ENCODE measurements around the gene COMT. TPM values are rescaled to one million over a fixed set of nuclear protein-coding genes. Genes with fewer than 3 reads are reported as not detected.

COMT gene
- total and polyA plus RNA-seq, 9 of the 15 experiments (the other 6 are each of a cell fraction or from before 2014, with no cell fraction given), result 12.5 to 351 (median 155) TPM

DNA sequence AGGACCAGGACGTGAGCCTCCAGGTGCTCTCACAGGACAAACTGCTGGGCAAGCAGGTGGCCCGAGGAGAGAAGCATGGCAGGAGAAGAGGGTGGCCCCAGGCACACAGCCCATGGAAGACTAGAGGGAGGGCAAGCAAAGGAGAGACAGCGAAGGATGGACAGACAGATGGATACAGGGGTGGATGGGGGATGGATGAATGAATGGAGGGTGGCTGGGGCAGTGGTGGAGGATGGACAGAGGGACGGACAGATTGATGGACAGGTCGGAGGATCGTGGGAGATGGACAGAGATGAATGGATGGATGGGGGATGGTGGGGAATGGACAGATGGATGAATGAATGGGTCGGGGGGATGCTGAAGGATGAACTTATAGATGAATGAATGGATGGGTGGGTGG, 52.4 kb downstream of the COMT start (continued):
- TF ChIP-seq SMAD4 (CRISPR knock-in tag; conservative IDR thresholded peaks at IDR 0.05), result no peak
- TF ChIP-seq, protein P1, sequence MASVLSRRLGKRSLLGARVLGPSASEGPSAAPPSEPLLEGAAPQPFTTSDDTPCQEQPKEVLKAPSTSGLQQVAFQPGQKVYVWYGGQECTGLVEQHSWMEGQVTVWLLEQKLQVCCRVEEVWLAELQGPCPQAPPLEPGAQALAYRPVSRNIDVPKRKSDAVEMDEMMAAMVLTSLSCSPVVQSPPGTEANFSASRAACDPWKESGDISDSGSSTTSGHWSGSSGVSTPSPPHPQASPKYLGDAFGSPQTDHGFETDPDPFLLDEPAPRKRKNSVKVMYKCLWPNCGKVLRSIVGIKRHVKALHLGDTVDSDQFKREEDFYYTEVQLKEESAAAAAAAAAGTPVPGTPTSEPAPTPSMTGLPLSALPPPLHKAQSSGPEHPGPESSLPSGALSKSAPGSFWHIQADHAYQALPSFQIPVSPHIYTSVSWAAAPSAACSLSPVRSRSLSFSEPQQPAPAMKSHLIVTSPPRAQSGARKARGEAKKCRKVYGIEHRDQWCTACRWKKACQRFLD (CRISPR knock-in tag; IDR thresholded peaks at IDR 0.05), result no peak
- peak; percentile 75; the same call in 1 of the 2 replicates for TF ChIP-seq GATAD2A (IDR thresholded peaks at IDR 0.05)
- no peak for TF ChIP-seq MAFG (tag; conservative IDR thresholded peaks at IDR 0.05)
- TF ChIP-seq, protein P2, sequence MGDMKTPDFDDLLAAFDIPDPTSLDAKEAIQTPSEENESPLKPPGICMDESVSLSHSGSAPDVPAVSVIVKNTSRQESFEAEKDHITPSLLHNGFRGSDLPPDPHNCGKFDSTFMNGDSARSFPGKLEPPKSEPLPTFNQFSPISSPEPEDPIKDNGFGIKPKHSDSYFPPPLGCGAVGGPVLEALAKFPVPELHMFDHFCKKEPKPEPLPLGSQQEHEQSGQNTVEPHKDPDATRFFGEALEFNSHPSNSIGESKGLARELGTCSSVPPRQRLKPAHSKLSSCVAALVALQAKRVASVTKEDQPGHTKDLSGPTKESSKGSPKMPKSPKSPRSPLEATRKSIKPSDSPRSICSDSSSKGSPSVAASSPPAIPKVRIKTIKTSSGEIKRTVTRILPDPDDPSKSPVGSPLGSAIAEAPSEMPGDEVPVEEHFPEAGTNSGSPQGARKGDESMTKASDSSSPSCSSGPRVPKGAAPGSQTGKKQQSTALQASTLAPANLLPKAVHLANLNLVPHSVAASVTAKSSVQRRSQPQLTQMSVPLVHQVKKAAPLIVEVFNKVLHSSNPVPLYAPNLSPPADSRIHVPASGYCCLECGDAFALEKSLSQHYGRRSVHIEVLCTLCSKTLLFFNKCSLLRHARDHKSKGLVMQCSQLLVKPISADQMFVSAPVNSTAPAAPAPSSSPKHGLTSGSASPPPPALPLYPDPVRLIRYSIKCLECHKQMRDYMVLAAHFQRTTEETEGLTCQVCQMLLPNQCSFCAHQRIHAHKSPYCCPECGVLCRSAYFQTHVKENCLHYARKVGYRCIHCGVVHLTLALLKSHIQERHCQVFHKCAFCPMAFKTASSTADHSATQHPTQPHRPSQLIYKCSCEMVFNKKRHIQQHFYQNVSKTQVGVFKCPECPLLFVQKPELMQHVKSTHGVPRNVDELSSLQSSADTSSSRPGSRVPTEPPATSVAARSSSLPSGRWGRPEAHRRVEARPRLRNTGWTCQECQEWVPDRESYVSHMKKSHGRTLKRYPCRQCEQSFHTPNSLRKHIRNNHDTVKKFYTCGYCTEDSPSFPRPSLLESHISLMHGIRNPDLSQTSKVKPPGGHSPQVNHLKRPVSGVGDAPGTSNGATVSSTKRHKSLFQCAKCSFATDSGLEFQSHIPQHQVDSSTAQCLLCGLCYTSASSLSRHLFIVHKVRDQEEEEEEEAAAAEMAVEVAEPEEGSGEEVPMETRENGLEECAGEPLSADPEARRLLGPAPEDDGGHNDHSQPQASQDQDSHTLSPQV (IDR thresholded peaks at IDR 0.05), result no peak
- no peak for TF ChIP-seq HCFC1 (IDR thresholded peaks at IDR 0.05; ENCODE audit: low read depth, low read length)
- no peak for TF ChIP-seq EGR1 (conservative IDR thresholded peaks at IDR 0.05)
- TF ChIP-seq, protein P3, sequence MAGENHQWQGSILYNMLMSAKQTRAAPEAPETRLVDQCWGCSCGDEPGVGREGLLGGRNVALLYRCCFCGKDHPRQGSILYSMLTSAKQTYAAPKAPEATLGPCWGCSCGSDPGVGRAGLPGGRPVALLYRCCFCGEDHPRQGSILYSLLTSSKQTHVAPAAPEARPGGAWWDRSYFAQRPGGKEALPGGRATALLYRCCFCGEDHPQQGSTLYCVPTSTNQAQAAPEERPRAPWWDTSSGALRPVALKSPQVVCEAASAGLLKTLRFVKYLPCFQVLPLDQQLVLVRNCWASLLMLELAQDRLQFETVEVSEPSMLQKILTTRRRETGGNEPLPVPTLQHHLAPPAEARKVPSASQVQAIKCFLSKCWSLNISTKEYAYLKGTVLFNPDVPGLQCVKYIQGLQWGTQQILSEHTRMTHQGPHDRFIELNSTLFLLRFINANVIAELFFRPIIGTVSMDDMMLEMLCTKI (IDR thresholded peaks at IDR 0.05; ENCODE audit: partially characterized antibody), result no peak
- no peak for TF ChIP-seq CSDE1 (IDR thresholded peaks at IDR 0.05)
- TF ChIP-seq, protein P4, sequence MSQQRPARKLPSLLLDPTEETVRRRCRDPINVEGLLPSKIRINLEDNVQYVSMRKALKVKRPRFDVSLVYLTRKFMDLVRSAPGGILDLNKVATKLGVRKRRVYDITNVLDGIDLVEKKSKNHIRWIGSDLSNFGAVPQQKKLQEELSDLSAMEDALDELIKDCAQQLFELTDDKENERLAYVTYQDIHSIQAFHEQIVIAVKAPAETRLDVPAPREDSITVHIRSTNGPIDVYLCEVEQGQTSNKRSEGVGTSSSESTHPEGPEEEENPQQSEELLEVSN (IDR thresholded peaks at IDR 0.05; ENCODE audit: borderline replicate concordance in 1 of 2, extremely low read depth in 1 of 2, insufficient read depth in 1 of 2, insufficient read length in 1 of 2, low read depth in 1 of 2, low read length in 1 of 2, poor library complexity in 1 of 2, severe bottlenecking in 1 of 2), result no peak
- no peak for TF ChIP-seq MTA2 (IDR thresholded peaks at IDR 0.05; ENCODE audit: low read depth)
- TF ChIP-seq PCBP2 (IDR thresholded peaks at IDR 0.05; ENCODE audit: low read depth, low read length, poor library complexity, severe bottlenecking), result no peak
- no peak for TF ChIP-seq TGIF2 (CRISPR knock-in tag; IDR thresholded peaks at IDR 0.05)
- TF ChIP-seq SAFB (IDR thresholded peaks at IDR 0.05; ENCODE audit: borderline replicate concordance, low read depth, low read length), result no peak
- no peak for TF ChIP-seq STAG1 (CRISPR knock-in tag; IDR thresholded peaks at IDR 0.05; ENCODE audit: borderline replicate concordance)
- TF ChIP-seq, protein P5, sequence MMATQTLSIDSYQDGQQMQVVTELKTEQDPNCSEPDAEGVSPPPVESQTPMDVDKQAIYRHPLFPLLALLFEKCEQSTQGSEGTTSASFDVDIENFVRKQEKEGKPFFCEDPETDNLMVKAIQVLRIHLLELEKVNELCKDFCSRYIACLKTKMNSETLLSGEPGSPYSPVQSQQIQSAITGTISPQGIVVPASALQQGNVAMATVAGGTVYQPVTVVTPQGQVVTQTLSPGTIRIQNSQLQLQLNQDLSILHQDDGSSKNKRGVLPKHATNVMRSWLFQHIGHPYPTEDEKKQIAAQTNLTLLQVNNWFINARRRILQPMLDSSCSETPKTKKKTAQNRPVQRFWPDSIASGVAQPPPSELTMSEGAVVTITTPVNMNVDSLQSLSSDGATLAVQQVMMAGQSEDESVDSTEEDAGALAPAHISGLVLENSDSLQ (IDR thresholded peaks at IDR 0.05), result peak; percentile 72
- TF ChIP-seq RAD21 (CRISPR knock-in tag; conservative IDR thresholded peaks at IDR 0.05 in 1 of 2, IDR thresholded peaks at IDR 0.05 in 1 of 2), result no peak
- TF ChIP-seq, protein P6, sequence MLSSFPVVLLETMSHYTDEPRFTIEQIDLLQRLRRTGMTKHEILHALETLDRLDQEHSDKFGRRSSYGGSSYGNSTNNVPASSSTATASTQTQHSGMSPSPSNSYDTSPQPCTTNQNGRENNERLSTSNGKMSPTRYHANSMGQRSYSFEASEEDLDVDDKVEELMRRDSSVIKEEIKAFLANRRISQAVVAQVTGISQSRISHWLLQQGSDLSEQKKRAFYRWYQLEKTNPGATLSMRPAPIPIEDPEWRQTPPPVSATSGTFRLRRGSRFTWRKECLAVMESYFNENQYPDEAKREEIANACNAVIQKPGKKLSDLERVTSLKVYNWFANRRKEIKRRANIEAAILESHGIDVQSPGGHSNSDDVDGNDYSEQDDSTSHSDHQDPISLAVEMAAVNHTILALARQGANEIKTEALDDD (IDR thresholded peaks at IDR 0.05), result no peak
- no peak for TF ChIP-seq YBX1 (IDR thresholded peaks at IDR 0.05)
